ENCODE measurements around the gene TMEM178B.

The TMEM178B gene

GRCh38 chr7:141221007-141221612, 147.2 kb downstream of the TMEM178B start:
- DNase-seq (ENCODE audit: low spot score): no peak

- DNase-seq (ENCODE audit: low spot score): no peak
These were observed 152.2 kb downstream of the TMEM178B start for GRCh38 chr7:141225916-141226618.

GRCh38 chr7:141227454-141227853, 153.6 kb downstream of the TMEM178B start:
- DNase-seq (ENCODE audit: low spot score): no peak

GRCh38 chr7:141228482-141228881, 154.6 kb downstream of the TMEM178B start:
- DNase-seq (ENCODE audit: low spot score): no peak

GRCh38 chr7:141231018-141231792, 157.3 kb downstream of the TMEM178B start:
- no peak for DNase-seq (ENCODE audit: low spot score)

GRCh38 chr7:141232286-141233051, 158.6 kb downstream of the TMEM178B start:
- no peak for DNase-seq (ENCODE audit: low spot score)

GRCh38 chr7:141234335-141235105, 160.7 kb downstream of the TMEM178B start:
- DNase-seq (ENCODE audit: low spot score): no peak

- no peak for DNase-seq (ENCODE audit: low spot score)
These were observed 161.8 kb downstream of the TMEM178B start for GRCh38 chr7:141235656-141236055.

GRCh38 chr7:141238596-141239243, 164.9 kb downstream of the TMEM178B start:
- no peak for DNase-seq (ENCODE audit: low spot score)

GRCh38 chr7:141239661-141240060, 165.8 kb downstream of the TMEM178B start:
- DNase-seq (ENCODE audit: low spot score): no peak

GRCh38 chr7:141242568-141242967, 168.7 kb downstream of the TMEM178B start:
- no peak for DNase-seq (ENCODE audit: low spot score)

- DNase-seq (ENCODE audit: low spot score): no peak
These were observed 169.5 kb downstream of the TMEM178B start for GRCh38 chr7:141243368-141243767.

GRCh38 chr7:141244435-141244834, 170.6 kb downstream of the TMEM178B start:
- no peak for DNase-seq (ENCODE audit: low spot score)

GRCh38 chr7:141246426-141246825, 172.6 kb downstream of the TMEM178B start:
- DNase-seq (ENCODE audit: low spot score): no peak

- DNase-seq (ENCODE audit: low spot score): no peak
These were observed 177.3 kb downstream of the TMEM178B start for GRCh38 chr7:141251180-141251579.

- DNase-seq (ENCODE audit: low spot score): no peak
These were observed 178.1 kb downstream of the TMEM178B start for GRCh38 chr7:141251957-141252356.

GRCh38 chr7:141257597-141257996, 183.7 kb downstream of the TMEM178B start:
- DNase-seq (ENCODE audit: low spot score): no peak

- DNase-seq (ENCODE audit: low spot score): no peak
These were observed 184.7 kb downstream of the TMEM178B start for GRCh38 chr7:141258559-141258958.

- no peak for DNase-seq (ENCODE audit: low spot score)
These were observed 188.5 kb downstream of the TMEM178B start for GRCh38 chr7:141262101-141263090.

GRCh38 chr7:141263508-141263907, 189.6 kb downstream of the TMEM178B start:
- DNase-seq (ENCODE audit: low spot score): no peak

All from CD4-positive, alpha-beta T cell treated with Interleukin-15 for 4 hours (primary cell).